K562 (cell line): Measurements from ENCODE around the gene MUC3A. TPM values are rescaled to one million over a fixed set of nuclear protein-coding genes. Genes with fewer than 3 reads are reported as not detected.

ENCODE experiments used
- ATAC-seq: fragments of 200-7000 bp; cut with Tn5 transposase; 3 replicates; pipeline ENCODE4 v1.9.1; 2020; ENCODE audit warnings: moderate library complexity
- BruUV-seq: library from RNA; stranded (reverse); fragments of 400-500 nt; replicated peaks from 2 replicates; lab custom pipeline; 2021; lab: Mats Ljungman, UMichigan
- CTCF ChIA-PET: fragments of 300-600 bp; formaldehyde crosslinking; extraction: SDS; loops from one replicate; lab custom pipeline; 2021; ENCODE audit warnings: low intra/inter-chr PET ratio; lab: Yijun Ruan, JAX
- POLR2A ChIA-PET: fragments of 300-600, 350-650 bp; sonication (Branson Sonifier 250); formaldehyde crosslinking; extraction: SDS; loops from one replicate; lab custom pipeline; 2021; ENCODE audit warnings: antibody characterized with exemption, inconsistent platforms; lab: Yijun Ruan, JAX
- DNase-seq, 4 experiments: peaks; one replicate each; pipeline versions ENCODE4 v3.0.0 to v3.0.0-alpha.2; 2011 to 2018; ENCODE audit warnings: low spot score in 3 of 4, mixed read lengths in 3 of 4; ENCODE audit errors: extremely low read depth in 1 of 4
- FAIRE-seq: peaks from 2 replicates; lab custom pipeline; 2011; peaks lifted over from hg19 to GRCh38; lab: Jason Lieb, UNC
- H2AFZ ChIP-seq: 2 replicates; pipeline ENCODE4 v1.6.0; 2011; ENCODE audit warnings: low read depth, low read length, control low read depth, inconsistent platforms
- H3K27ac ChIP-seq: fragments of 200-600 bp; 3 replicates; pipeline ENCODE4 v1.8.0; 2011; ENCODE audit warnings: low read depth, mild to moderate bottlenecking, control low read depth, inconsistent platforms, low read length, moderate library complexity, mixed read lengths; ENCODE audit errors: extremely low read depth
- H3K27me3 ChIP-seq, 2 experiments: fragments of 300-600 bp in 1 of 2; 2 replicates in 1 of 2; 3 replicates in 1 of 2; pipeline versions ENCODE4 v1.6.0 to v1.8.0; 2011; ENCODE audit warnings: inconsistent platforms in 2 of 2, low read length in 2 of 2, mild to moderate bottlenecking in 1 of 2, mixed read lengths in 1 of 2, moderate library complexity in 1 of 2; ENCODE audit not compliant: control insufficient read depth in 2 of 2, insufficient read depth in 2 of 2
- H3K36me3 ChIP-seq: fragments of 300-600 bp; 3 replicates; pipeline ENCODE4 v1.8.0; 2011; ENCODE audit warnings: mild to moderate bottlenecking, low read length, inconsistent platforms; ENCODE audit not compliant: control insufficient read depth, insufficient read depth
- H3K4me1 ChIP-seq, 2 experiments: fragments of 200-600 bp in 1 of 2; replicated peaks in 1 of 2; 2 replicates in 1 of 2; 3 replicates in 1 of 2; pipeline versions ENCODE4 v1.5.1 to v1.8.0; 2011; ENCODE audit warnings: inconsistent platforms in 2 of 2, low read length in 2 of 2, mild to moderate bottlenecking in 1 of 2, mixed read lengths in 1 of 2, moderate library complexity in 1 of 2; ENCODE audit not compliant: control insufficient read depth in 2 of 2, insufficient read depth in 2 of 2
- H3K4me2 ChIP-seq: 2 replicates; pipeline ENCODE4 v1.6.1; 2011; ENCODE audit warnings: low read length, control low read depth, inconsistent platforms, mixed read lengths; ENCODE audit not compliant: insufficient read depth
- H3K4me3 ChIP-seq: fragments of 200-600 bp; sonication (generic), shearing (Covaris generic); 2 replicates; pipeline ENCODE4 v1.5.1; 2016; ENCODE audit warnings: control low read depth, inconsistent platforms
- H3K79me2 ChIP-seq: fragments of 200-600 bp; 3 replicates; pipeline ENCODE4 v1.8.0; 2011; ENCODE audit warnings: low read length, inconsistent platforms; ENCODE audit not compliant: control insufficient read depth, insufficient read depth
- H3K9ac ChIP-seq, 2 experiments: 2 replicates each; pipeline versions ENCODE4 v1.6.0 to v1.6.1; 2011; ENCODE audit warnings: low read depth in 2 of 2, low read length in 2 of 2, control low read depth in 1 of 2, inconsistent platforms in 1 of 2, mild to moderate bottlenecking in 1 of 2, mixed read lengths in 1 of 2; ENCODE audit not compliant: insufficient read depth in 1 of 2
- H3K9me1 ChIP-seq: one replicate; pipeline ENCODE4 v1.6.0; 2011; ENCODE audit warnings: inconsistent platforms, mild to moderate bottlenecking, low read length, moderate library complexity; ENCODE audit not compliant: control insufficient read depth, insufficient read depth
- H3K9me3 ChIP-seq: replicated peaks from 2 replicates; pipeline ENCODE4 v1.5.1; 2011; ENCODE audit warnings: low read depth, low read length, inconsistent platforms; ENCODE audit not compliant: control insufficient read depth, insufficient read depth
- H4K20me1 ChIP-seq: replicated peaks from 2 replicates; pipeline ENCODE4 v1.6.1; 2011; ENCODE audit warnings: low read length, inconsistent platforms, mixed read lengths; ENCODE audit not compliant: control insufficient read depth, insufficient read depth
- CHD2 ChIP-seq: IDR thresholded peaks from 2 replicates; pipeline ENCODE4 v1.6.1; 2011; ENCODE audit warnings: low read depth, low read length
- E2F8 ChIP-seq: fragments of 450-650 bp; IDR thresholded peaks from 2 replicates; pipeline ENCODE4 v1.7.1; 2018; ENCODE audit warnings: mild to moderate bottlenecking, low read depth; ENCODE audit not compliant: partially characterized antibody
- HNRNPLL ChIP-seq: fragments of 200-400 bp; formaldehyde crosslinking; IDR thresholded peaks from 2 replicates; pipeline ENCODE4 v1.6.1; 2017; ENCODE audit warnings: low read length, low read depth, mild to moderate bottlenecking; ENCODE audit not compliant: poor library complexity, severe bottlenecking
- NFE2 ChIP-seq: IDR thresholded peaks from 2 replicates; pipeline ENCODE4 v1.6.1; 2014; ENCODE audit warnings: antibody characterized with exemption, low read depth
- RBBP5 ChIP-seq: fragments of 200-600 bp; sonication (generic); IDR thresholded peaks from 2 replicates; pipeline ENCODE4 v1.6.1; 2012; ENCODE audit warnings: borderline replicate concordance, mild to moderate bottlenecking, low read length, control low read depth, inconsistent platforms; ENCODE audit not compliant: insufficient read depth, poor library complexity, severe bottlenecking
- ZNF764 ChIP-seq: fragments of 250-450 bp; sonication (Bioruptor Pico); IDR thresholded peaks from 2 replicates; pipeline ENCODE4 v1.4.0; 2020; ENCODE audit warnings: low read depth, mild to moderate bottlenecking, moderate library complexity
- WGBS: fragments of 100-300 bp; shearing (Covaris generic); methylation state at CpG from one replicate; pipeline ENCODE4 v1.1.6; 2016; ENCODE audit warnings: low coverage, mixed read lengths; ENCODE audit not compliant: insufficient coverage; ENCODE audit errors: missing lambda C conversion rate; 5-methylcytosine and 5-hydroxymethylcytosine counted together
- in situ Hi-C: fragments of 300-500 bp; cut with MboI; formaldehyde crosslinking; loops from 4 replicates; pipeline ENCODE4 v1.15.0; 2018; ENCODE audit warnings: inconsistent platforms, mixed read lengths
- intact Hi-C: fragments of 100-400 bp; cut with micrococcal nuclease; formaldehyde crosslinking; loops from 2 replicates; pipeline ENCODE4 v1.14.2; 2022
- polyA plus RNA-seq, 8 experiments: library from polyadenylated mRNA; depleted of rRNA in 4 of 8; stranded (reverse) in 5 of 8; unstranded in 3 of 8; fragments of >200 nt; fragmentation: Nextera tagmentation in 2 of 8; fragmentation: Illumina TruSeq in 1 of 8; extraction: Ambion mirVana in 2 of 8; extraction: Trizol in 1 of 8; gene quantifications; 2 replicates each; pipeline versions ENCODE4 v1.2.1 to v1.2.3, GENCODE V29; 2011 to 2014; ENCODE audit warnings: inconsistent platforms in 1 of 8, missing spikeins in 1 of 8
- total RNA-seq, 7 experiments: library from RNA; depleted of rRNA in 6 of 7; stranded (reverse); fragments of >200 nt in 6 of 7; fragmentation: Illumina TruSeq in 2 of 7; extraction: Trizol in 2 of 7; gene quantifications; 2 replicates each; pipeline versions ENCODE4 v1.2.1 to v1.2.3, GENCODE V29; 2011 to 2021; ENCODE audit warnings: low replicate concordance in 1 of 7

The MUC3A gene
- total and polyA plus RNA-seq, 9 of the 15 experiments (the other 6 are each of a cell fraction or from before 2014, with no cell fraction given) = 0.06 to 2.2 (median 0.20) TPM; not detected in 1

GRCh38 chr7:100901921-100902332 lies 47.4 kb upstream of the MUC3A start (continued):
- no peak for TF ChIP-seq E2F8
- no peak for TF ChIP-seq ZNF764 (CRISPR knock-in tag)
- TF ChIP-seq RBBP5 = no peak
- TF ChIP-seq CHD2 = no peak

- POLR2A ChIA-PET = interaction anchor here (0.6 kb wide), 1 partner anchor 1787 kb away, joined by 3 read pairs; no protein-coding TSS in a partner anchor
- in situ Hi-C loops = loop anchor here (25.0 kb wide), 1 partner anchor 385 kb away; no protein-coding TSS in a partner anchor
Observed at GRCh38 chr7:100902638-100903037, 46.7 kb upstream of the MUC3A start.

More at GRCh38 chr7:100902638-100903037, 46.7 kb upstream of the MUC3A start:
- H3K36me3 ChIP-seq = no peaks in the 10 kb centered on the region
- FAIRE-seq = no peak
- no peaks in the 10 kb centered on the region for H3K9me3 ChIP-seq
- no peaks in the 10 kb centered on the region for H3K79me2 ChIP-seq
- H3K27me3 ChIP-seq = no peaks in the 10 kb centered on the region
- no peak overlapping the region for H3K9ac ChIP-seq
- TF ChIP-seq HNRNPLL (peak; percentile 18), NFE2 (no peak)
- H3K27ac ChIP-seq = no peak overlapping the region
- DNase-seq = no peak
- intact Hi-C loops = no loop called here
- no peak overlapping the region for H2AFZ ChIP-seq
- H3K4me1 ChIP-seq = peaks cover 11 to 14% of the 10 kb centered on the region in 2 experiments; a peak in 4 of 5 replicates
- CTCF ChIA-PET = no interaction called here
- no peak for ATAC-seq
- no peaks in the 10 kb centered on the region for H3K9me1 ChIP-seq
- no TSS peak for BruUV-seq
- H4K20me1 ChIP-seq = no peaks in the 10 kb centered on the region
- 31% methylated on average over 7 of the region's 7 CpGs for WGBS
- H3K4me2 ChIP-seq = no peak overlapping the region
- H3K4me3 ChIP-seq = no peak overlapping the region
